ENCODE measurements around the gene UBIAD1. TPM values are rescaled to one million over a fixed set of nuclear protein-coding genes. Genes with fewer than 3 reads are reported as not detected.
"Not testable (repeated sequence)": the region's sequence is repeated elsewhere in the genome, so short reads cannot be mapped to it uniquely, and the experiment has no call there.

The UBIAD1 gene
- polyA plus RNA-seq, 1 donor from 2014 or later: 14.5 TPM

DNA sequence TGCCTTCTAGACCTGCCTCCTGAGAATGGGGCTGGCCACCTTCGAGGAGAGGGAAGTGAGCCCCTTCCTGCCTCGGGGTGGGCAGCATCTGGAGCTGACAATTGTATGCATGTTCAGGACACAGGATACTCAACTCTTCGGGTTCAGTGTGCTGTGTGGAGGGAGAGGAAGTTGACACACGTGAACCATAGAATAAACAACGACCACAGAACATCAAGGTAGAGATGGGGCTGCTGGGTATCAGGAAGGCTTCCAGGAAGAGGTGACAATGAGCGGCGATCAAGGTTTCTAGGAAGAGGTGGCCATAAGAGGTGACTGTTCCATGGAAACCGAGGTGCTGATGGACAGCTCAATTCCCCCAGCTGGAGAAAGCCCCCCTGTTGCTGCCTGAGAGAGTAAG lies 22.0 kb downstream of the UBIAD1 start:
- H3K9me2 ChIP-seq (ENCODE audit: insufficient read depth, low read length): no peaks in the 10 kb centered on the region
- no peaks in the 10 kb centered on the region for H4K20me1 ChIP-seq (ENCODE audit: insufficient read depth)
- no peak for TF ChIP-seq MXI1 (conservative IDR thresholded peaks at IDR 0.05; ENCODE audit: poor library complexity, severe bottlenecking)
- no peak for TF ChIP-seq EZH2 (IDR thresholded peaks at IDR 0.05; ENCODE audit: borderline replicate concordance, insufficient read depth, low read length, poor library complexity, severe bottlenecking)
- TF ChIP-seq TAF1 (IDR thresholded peaks at IDR 0.05; ENCODE audit: low read depth): no peak
- no peak for TF ChIP-seq SMC3 (conservative IDR thresholded peaks at IDR 0.05; ENCODE audit: poor library complexity)
- no peak for TF ChIP-seq POLR2AphosphoS5 (IDR thresholded peaks at IDR 0.05)
- TF ChIP-seq RAD21 (conservative IDR thresholded peaks at IDR 0.05): no peak
- TF ChIP-seq EP300 (conservative IDR thresholded peaks at IDR 0.05; ENCODE audit: poor library complexity, severe bottlenecking): no peak
- no peaks in the 10 kb centered on the region for H3K36me3 ChIP-seq (ENCODE audit: insufficient read depth, low read length)
- no peak overlapping the region for H2AFZ ChIP-seq (ENCODE audit: low read depth, low read length)
- H3K79me2 ChIP-seq (replicated peaks; ENCODE audit: insufficient read depth, low read length): no peaks in the 10 kb centered on the region
- H3K4me2 ChIP-seq (ENCODE audit: low read length): no peak overlapping the region
- no peak overlapping the region for H3K27ac ChIP-seq (ENCODE audit: low read length)
- H3F3A ChIP-seq (ENCODE audit: insufficient read depth, low read length, poor library complexity, severe bottlenecking): no peaks in the 10 kb centered on the region
- no peaks in the 10 kb centered on the region for H3K27me3 ChIP-seq (ENCODE audit: insufficient read depth, low read depth, low read length)
- H3K4me3 ChIP-seq (ENCODE audit: low read length): no peak overlapping the region
- H3K9ac ChIP-seq (ENCODE audit: low read length): no peak overlapping the region
- H3K9me3 ChIP-seq (ENCODE audit: low read length): no peaks in the 10 kb centered on the region

DNA sequence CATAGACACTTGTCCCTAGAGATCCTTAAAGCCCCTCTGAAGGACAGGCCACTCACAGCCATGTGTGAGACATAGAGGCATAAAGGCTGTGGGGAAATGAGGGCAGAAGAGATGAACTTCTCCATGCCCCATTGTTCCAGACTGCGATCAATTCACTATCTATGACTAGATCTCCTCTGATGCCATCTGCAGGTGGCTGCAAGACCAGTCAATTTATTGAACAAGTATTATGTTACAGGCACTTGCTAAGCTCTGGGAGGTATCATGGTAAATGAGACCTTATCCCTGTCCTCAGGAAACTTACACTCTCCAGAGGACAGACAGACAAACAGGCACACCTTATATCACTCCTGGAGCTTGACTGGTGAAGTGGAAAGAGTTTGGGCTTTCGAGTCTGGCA lies 22.9 kb downstream of the UBIAD1 start:
- Histone ChIP-seq H3K27me3 (ENCODE audit: insufficient read depth, low read depth, low read length) (no peaks in the 10 kb centered on the region), H3K27ac (ENCODE audit: low read length) (no peak overlapping the region), H3K9me2 (ENCODE audit: insufficient read depth, low read length) (no peaks in the 10 kb centered on the region), H3K36me3 (ENCODE audit: insufficient read depth, low read length) (no peaks in the 10 kb centered on the region), H3F3A (ENCODE audit: insufficient read depth, low read length, poor library complexity, severe bottlenecking) (no peaks in the 10 kb centered on the region), H3K4me2 (ENCODE audit: low read length) (no peak overlapping the region), H2AFZ (ENCODE audit: low read depth, low read length) (no peak overlapping the region), H3K4me3 (ENCODE audit: low read length) (no peak overlapping the region), H3K9ac (ENCODE audit: low read length) (no peak overlapping the region), H3K79me2 (replicated peaks; ENCODE audit: insufficient read depth, low read length) (no peaks in the 10 kb centered on the region), H3K9me3 (ENCODE audit: low read length) (no peaks in the 10 kb centered on the region), H4K20me1 (ENCODE audit: insufficient read depth) (no peaks in the 10 kb centered on the region)
- no peak for TF ChIP-seq EZH2 (IDR thresholded peaks at IDR 0.05; ENCODE audit: borderline replicate concordance, insufficient read depth, low read length, poor library complexity, severe bottlenecking)

DNA sequence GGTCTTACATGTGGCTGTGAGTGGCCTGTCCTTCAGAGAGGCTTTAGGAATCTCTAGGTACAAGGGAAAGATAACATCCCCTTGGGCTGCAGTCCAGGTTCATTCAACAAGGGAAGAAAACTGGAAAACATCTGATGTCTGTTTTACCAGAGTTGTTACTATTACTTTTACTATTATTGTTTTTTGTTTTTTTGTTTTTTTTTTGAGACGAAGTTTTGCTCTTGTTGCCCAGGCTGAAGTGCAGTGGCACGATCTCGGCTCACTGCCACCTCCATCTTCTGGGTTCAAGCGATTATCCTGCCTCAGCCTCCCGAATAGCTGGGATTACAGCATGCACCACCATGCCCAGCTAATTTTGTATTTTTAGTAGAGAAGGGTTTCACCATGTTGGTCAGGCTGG lies 24.8 kb downstream of the UBIAD1 start:
- not testable (repeated sequence) for H3K4me3 ChIP-seq (ENCODE audit: low read length); H3K79me2 ChIP-seq (replicated peaks; ENCODE audit: insufficient read depth, low read length); H3K9me2 ChIP-seq (ENCODE audit: insufficient read depth, low read length); H3K27ac ChIP-seq (ENCODE audit: low read length); H3K36me3 ChIP-seq (ENCODE audit: insufficient read depth, low read length); H3K4me2 ChIP-seq (ENCODE audit: low read length); H4K20me1 ChIP-seq (ENCODE audit: insufficient read depth); H3K9me3 ChIP-seq (ENCODE audit: low read length); H3K27me3 ChIP-seq (ENCODE audit: insufficient read depth, low read depth, low read length); H3K9ac ChIP-seq (ENCODE audit: low read length); H3F3A ChIP-seq (ENCODE audit: insufficient read depth, low read length, poor library complexity, severe bottlenecking); H2AFZ ChIP-seq (ENCODE audit: low read depth, low read length)

DNA sequence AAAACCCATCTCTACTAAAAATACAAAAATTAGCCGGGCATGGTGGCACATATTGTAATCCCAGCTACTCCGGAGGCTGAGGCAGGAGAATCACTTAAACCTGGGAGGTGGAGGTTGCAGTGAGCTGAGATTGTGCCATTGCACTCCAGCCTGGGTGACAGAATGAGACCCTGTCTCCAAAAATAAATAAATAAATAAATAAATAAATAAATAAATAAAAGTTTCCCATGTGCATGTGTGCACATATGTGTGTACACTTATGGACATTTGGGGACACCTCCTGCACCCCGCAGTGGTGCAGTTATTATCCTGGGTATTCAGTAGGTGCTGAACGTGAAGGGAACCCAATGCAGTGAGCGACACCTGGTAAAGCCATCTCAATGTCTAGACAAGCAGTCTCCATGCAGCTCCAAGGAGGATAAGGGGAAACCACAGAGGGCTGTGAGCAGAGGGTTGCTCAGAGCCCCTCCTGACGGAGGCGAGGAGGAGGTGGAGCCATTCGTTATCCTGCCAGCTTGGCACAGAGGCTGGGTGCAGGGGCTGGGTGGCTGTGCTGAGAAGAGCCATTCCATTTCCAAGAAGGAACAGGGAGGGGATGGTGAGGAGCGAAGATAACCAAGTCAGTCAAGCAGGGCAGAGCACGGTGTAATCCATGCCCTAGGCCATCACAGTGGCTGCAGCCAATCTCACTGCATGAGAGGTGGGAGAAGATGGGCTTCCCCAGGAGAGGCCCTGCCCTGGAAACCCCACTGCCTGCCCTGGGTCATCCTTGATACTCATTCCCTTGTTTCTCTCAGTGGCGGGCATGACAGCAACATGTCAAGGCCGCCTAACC lies 25.6 kb downstream of the UBIAD1 start:
- no peaks in the 10 kb centered on the region for H3F3A ChIP-seq (ENCODE audit: insufficient read depth, low read length, poor library complexity, severe bottlenecking)
- no peaks in the 10 kb centered on the region for H4K20me1 ChIP-seq (ENCODE audit: insufficient read depth)
- H2AFZ ChIP-seq (ENCODE audit: low read depth, low read length): no peak overlapping the region
- TF ChIP-seq MXI1 (conservative IDR thresholded peaks at IDR 0.05; ENCODE audit: poor library complexity, severe bottlenecking) (no peak), EP300 (conservative IDR thresholded peaks at IDR 0.05; ENCODE audit: poor library complexity, severe bottlenecking) (no peak), SMC3 (conservative IDR thresholded peaks at IDR 0.05; ENCODE audit: poor library complexity) (no peak), EZH2 (IDR thresholded peaks at IDR 0.05; ENCODE audit: borderline replicate concordance, insufficient read depth, low read length, poor library complexity, severe bottlenecking) (no peak), POLR2AphosphoS5 (IDR thresholded peaks at IDR 0.05) (no peak), RAD21 (conservative IDR thresholded peaks at IDR 0.05) (no peak), TAF1 (IDR thresholded peaks at IDR 0.05; ENCODE audit: low read depth) (no peak)
- TF ChIP-seq, protein P1, sequence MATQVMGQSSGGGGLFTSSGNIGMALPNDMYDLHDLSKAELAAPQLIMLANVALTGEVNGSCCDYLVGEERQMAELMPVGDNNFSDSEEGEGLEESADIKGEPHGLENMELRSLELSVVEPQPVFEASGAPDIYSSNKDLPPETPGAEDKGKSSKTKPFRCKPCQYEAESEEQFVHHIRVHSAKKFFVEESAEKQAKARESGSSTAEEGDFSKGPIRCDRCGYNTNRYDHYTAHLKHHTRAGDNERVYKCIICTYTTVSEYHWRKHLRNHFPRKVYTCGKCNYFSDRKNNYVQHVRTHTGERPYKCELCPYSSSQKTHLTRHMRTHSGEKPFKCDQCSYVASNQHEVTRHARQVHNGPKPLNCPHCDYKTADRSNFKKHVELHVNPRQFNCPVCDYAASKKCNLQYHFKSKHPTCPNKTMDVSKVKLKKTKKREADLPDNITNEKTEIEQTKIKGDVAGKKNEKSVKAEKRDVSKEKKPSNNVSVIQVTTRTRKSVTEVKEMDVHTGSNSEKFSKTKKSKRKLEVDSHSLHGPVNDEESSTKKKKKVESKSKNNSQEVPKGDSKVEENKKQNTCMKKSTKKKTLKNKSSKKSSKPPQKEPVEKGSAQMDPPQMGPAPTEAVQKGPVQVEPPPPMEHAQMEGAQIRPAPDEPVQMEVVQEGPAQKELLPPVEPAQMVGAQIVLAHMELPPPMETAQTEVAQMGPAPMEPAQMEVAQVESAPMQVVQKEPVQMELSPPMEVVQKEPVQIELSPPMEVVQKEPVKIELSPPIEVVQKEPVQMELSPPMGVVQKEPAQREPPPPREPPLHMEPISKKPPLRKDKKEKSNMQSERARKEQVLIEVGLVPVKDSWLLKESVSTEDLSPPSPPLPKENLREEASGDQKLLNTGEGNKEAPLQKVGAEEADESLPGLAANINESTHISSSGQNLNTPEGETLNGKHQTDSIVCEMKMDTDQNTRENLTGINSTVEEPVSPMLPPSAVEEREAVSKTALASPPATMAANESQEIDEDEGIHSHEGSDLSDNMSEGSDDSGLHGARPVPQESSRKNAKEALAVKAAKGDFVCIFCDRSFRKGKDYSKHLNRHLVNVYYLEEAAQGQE (IDR thresholded peaks at IDR 0.05; ENCODE audit: borderline replicate concordance): no peak
- TF ChIP-seq, protein P2, sequence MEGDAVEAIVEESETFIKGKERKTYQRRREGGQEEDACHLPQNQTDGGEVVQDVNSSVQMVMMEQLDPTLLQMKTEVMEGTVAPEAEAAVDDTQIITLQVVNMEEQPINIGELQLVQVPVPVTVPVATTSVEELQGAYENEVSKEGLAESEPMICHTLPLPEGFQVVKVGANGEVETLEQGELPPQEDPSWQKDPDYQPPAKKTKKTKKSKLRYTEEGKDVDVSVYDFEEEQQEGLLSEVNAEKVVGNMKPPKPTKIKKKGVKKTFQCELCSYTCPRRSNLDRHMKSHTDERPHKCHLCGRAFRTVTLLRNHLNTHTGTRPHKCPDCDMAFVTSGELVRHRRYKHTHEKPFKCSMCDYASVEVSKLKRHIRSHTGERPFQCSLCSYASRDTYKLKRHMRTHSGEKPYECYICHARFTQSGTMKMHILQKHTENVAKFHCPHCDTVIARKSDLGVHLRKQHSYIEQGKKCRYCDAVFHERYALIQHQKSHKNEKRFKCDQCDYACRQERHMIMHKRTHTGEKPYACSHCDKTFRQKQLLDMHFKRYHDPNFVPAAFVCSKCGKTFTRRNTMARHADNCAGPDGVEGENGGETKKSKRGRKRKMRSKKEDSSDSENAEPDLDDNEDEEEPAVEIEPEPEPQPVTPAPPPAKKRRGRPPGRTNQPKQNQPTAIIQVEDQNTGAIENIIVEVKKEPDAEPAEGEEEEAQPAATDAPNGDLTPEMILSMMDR (IDR thresholded peaks at IDR 0.05; ENCODE audit: poor library complexity, severe bottlenecking): no peak
- H3K27me3 ChIP-seq (ENCODE audit: insufficient read depth, low read depth, low read length): no peaks in the 10 kb centered on the region
- H3K9me3 ChIP-seq (ENCODE audit: low read length): no peaks in the 10 kb centered on the region
- H3K9ac ChIP-seq (ENCODE audit: low read length): no peak overlapping the region
- H3K4me3 ChIP-seq (ENCODE audit: low read length): no peak overlapping the region
- no peak overlapping the region for H3K4me2 ChIP-seq (ENCODE audit: low read length)
- no peak overlapping the region for H3K27ac ChIP-seq (ENCODE audit: low read length)
- H3K36me3 ChIP-seq (ENCODE audit: insufficient read depth, low read length): no peaks in the 10 kb centered on the region
- H3K9me2 ChIP-seq (ENCODE audit: insufficient read depth, low read length): no peaks in the 10 kb centered on the region
- H3K79me2 ChIP-seq (replicated peaks; ENCODE audit: insufficient read depth, low read length): no peaks in the 10 kb centered on the region

All from neural cell (in vitro differentiated cells).